Measurements from ENCODE around the gene EARS2.
A peak's percentile ranks its signal among the peaks of the same experiment; 100 is the strongest.
"Not testable (repeated sequence)": the region's sequence is repeated elsewhere in the genome, so short reads cannot be mapped to it uniquely, and the experiment has no call there.

The EARS2 gene

DNA sequence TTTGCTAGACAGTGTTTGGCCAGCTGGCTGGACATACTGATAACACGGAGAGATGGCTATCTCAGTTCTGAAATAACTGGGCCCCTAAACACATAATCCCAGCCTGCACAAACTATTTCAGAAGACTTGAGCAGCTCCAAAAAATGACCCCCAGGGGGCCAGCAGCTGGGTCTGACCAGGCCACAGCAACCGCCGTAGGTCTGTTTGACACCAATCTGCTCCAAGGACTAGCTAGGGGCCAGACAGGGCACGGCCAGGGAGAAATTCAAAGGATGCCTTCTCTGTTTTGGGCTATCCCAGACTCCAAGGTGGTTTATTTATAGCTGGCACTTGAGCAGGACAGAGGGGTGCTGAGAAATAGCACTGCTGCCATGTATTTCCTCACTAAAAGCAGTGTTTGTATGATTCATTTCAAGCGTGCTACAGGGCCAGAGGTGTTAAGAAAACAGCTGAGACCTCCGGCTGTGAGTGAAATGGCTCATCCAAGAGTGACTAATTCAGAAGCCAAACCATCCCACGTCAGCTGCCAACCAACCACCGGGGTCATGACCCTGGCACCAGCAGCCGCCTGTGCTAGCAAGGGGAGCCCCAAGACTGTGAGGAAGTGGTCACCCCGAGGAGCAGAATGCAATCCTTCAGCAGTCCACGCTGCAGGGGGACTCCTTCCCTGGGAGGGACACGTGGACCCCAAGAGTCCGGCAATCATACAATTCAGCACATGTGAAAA, 52.5 kb downstream of the EARS2 start:
- ATAC-seq: peak; percentile 94 to 97

DNA sequence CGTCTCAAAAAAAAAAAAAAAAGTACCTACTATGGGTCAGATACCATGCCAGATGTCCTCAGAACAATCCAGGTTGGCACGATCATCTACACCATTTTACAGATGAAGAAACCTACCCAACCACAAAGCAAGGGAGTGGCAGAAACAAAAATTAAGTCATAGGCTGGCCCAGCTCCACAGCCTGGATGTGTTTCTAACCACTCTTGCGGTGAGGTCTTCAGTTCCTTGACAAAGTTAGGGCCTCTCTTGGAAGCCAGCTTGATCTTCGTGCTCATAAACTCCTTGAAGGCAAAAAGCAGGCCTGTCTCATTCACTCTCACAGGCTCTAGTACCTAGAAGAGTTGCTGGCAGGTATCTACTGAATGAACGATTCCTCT, 53.1 kb downstream of the EARS2 start:
- ATAC-seq: no peak

DNA sequence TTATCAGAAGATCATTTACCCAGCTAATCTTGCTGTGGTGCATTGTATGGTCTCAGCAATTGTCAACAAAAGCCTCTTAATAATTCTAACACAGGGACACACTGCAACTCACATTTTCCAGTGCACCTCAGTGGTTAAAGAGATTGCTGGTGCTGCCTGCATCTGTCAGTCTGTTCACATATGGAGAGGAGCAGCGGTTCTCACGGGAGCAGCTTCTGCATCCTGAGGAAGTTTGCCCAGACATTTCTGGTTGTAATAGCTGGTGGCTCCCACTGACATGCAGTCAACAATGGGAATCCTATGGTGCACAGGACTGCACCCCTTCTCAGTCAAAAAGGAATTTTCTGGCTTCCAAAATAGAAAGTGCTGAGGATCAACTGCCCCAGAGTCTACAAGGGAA, 54.7 kb downstream of the EARS2 start:
- ATAC-seq: no peak

DNA sequence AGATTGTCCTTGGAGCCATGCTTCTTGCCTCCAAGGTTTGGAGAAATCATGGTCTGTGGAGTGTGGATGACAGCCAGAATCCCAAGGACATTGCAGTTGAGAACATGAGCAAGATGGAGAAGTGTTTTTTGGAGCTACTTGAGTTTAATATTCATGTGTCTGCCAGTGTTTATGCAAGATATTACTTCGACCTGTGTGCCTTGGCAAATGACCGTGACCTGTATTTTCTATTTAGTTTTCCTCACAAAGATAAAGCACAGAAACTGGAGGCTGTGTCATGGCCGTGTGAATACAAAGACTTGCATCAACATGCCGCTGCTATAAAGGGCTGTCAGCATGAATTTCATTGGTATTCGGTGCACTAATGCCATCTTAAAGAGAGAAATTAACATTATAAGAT, 55.9 kb downstream of the EARS2 start:
- ATAC-seq: no peak

DNA sequence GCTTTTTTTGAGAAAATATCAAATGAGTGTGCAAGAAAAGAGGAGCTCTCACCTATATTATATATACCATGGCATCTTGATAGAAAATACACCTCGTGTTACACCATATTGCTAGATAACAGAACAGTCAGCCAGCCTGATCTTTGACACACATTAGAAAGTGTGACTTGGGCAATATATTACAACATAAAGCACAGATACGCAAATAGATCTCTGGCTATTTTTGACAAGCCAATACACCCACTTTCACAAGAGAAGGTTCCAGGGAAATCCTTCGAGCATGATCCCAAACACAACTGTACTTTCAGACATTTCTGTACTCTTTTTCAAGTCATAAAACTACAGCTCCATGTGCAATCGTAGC, 56.3 kb downstream of the EARS2 start:
- no peak for ATAC-seq

DNA sequence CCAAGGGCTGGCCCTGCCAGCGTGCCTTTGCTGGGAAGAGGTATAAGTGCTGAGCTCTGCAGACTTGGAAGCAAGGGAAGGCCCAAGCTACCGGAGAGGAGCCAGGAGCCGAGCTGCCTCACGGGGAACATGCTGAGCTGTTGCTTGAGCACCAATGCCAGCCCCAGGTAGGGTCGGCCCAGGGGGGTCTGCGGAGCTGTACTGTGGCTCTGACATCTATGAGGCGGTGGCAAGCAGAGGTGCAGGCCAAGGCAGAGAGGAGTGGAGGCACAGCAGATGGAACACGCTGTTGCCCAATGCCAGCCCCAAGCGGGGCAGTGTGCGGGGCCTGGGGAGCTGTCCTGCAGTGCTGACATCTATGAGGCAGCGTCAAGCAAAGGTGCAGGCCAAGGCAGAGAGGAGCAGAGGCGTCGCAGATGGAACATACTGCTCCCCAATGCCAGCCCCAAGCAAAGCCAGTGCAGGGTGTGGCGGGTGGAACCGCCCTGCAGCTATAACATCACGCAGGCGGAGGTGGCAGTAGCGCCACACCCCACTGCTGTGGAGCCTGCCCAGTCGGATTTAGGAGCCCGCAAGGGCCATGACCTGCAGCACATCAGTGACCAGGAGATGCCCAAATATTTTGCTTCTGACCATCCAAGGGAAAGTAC, 56.8 kb downstream of the EARS2 start:
- ATAC-seq: no peak

DNA sequence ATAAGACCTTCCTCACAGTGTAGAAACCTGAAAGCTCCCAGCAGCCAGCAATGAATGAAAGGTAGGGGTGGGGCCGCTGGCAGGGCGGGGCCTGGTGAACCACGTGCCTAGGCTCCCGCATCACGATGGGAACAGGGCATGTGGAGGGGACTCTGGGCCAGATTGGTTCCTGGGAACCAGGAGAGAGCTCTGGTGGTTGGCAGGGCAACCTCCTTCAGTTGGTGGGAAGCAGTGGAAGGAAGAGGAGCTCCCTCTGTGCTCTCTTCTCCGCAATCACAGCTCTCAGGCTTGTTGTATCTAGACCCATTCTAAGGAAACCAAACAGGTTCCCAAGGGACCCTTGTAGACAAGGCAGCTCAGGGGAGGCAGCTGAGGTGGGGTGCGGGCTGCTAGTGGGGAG, 57.3 kb downstream of the EARS2 start:
- no peak for ATAC-seq

DNA sequence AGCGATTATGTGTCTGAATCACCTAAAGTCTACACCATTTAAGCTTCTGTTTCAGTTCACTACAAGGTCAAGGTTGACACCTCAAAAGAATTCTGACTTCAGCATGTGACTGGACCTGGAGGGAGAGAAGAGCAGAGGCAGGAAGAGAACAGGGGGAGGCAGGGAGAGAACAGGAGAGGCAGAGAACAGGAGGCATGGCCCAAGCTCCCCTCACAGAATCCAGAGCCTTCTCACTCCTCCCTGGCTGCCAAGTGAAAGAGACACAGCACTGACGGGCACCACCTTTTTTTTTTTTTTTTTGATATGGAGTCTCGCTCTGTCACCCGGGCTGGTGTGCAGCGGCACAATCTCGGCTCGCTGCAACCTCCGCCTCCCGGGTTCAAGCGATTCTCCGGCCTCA, 58.3 kb downstream of the EARS2 start:
- ATAC-seq: no peak

DNA sequence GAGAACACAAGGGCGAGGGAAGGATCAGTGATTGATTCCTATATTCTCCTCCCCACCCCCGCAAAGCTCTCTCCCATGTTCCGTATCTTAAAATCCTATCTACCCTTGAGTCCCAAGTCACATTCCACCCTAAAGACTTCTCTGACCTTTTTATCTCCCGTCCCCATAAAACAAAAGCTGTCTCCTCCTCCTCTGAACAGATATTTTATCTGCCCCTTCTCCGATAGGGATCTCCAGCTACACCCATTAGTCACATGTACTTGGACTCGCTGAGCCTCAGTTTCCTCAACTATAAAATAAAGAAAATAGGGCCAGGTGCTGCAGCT, 59.6 kb downstream of the EARS2 start:
- no peak for ATAC-seq

DNA sequence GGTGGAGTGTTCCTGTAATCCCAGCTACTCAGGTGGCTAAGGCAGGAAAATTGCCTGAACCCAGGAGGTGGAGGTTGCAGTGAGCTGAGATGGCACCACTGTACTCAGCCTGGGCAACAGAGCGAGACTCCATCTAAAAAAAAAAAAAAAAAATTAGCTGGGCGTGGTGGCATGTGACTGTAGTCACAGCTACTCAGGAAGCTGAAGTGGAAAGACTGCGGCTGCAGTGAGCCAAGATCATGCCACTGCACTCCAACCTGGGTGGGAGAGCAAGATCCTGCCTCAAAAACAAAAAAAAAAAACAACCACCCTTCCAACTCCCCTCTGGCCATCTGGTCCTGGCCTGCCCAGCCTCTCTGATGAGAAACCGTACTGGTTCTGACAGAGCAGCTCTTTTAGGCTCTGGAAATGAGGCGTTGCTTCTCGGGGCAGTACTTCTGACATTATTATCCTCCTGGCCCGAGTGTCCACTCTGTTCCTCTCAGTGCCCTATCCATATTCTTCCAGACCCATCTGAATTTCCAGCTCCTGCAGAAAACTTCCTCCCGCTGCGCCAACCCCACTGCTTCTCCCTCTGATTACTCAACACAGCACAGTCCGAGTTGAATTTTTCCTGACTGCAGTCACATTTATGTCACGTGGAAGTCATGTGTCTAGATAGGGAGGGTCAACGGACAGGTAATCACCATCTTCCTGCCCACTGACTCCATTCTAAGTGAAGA, 60.2 kb downstream of the EARS2 start:
- no peak for ATAC-seq

DNA sequence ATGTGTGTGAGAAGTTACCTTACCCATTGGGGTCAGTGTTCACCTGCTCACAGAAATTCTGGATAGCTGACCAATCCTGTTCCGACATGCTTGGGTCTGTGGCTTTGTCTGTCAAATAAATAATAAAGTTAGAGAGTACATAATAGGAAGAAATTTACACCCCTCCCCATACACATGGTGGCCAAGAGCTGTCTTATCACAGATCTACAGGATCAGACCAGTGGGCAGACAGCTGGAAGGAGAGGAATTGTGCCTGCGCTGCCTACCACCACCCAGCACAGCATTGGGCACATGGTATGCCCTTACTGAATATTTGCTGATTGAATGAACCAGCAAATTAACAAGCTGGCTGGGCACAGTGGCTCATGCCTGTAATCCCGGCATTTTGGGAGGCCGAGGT, 61.5 kb downstream of the EARS2 start:
- no peak for ATAC-seq

DNA sequence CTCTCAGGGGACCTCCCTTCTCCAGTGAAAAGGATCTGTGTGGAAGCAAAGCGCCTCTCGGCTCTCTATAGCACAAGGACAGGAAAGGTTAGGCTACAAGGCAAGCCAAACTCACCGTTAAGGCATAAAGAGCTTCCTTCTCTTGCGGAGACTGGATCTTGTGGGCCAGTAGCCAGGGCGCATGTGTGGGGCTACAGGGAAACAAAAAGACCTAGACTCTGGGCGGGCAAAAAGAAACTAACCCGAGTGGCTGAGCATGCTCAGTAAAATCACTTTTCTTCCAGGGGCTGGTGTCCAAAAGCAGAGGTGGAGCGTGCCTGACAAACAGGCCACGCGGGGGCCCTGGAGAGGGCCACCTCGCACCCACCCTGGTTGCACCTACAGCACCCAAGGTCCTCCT, 63.0 kb downstream of the EARS2 start:
- ATAC-seq: no peak

DNA sequence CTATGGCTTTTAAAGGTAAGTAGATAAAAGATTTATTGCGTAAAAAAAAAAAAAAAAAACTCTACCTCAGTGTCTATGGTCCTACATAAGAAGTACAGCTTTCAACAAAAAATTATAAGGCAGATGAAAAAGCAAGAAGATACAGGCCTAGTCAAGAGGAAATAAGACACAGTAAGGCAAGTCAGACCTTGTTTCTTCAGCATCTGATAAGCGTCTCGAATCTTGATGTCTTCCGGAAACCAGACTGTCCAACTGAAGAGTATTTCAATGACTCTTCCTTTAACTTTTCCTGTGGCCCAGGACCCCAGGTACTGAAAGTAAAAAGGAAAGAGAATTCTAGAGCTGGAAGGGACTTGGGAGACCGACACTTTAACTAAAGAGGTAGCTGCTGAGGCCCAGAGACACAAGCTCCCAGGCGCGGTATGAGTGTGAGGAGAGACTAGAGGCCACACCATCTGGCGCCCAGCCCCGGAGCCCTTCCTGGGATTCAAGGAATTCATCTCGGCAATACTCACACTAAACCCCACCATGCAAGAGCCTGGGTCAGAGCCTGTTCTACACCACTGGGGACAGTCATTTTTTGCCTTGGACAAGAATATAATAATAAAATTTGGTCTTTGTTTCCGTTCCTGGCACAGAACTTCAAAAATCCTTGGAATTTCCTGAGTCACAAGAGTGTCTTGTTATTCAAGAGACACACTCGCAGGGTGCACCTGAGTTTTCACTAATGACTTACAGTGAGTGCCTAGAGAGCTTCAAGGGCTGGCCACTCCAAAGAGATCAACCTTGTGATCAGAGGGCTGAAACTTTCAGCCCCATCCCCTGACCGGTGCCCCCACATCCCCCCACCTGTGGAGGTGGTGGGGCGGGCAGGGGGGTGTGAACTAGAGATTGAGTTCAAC, 65.4 kb downstream of the EARS2 start:
- no peak for ATAC-seq

DNA sequence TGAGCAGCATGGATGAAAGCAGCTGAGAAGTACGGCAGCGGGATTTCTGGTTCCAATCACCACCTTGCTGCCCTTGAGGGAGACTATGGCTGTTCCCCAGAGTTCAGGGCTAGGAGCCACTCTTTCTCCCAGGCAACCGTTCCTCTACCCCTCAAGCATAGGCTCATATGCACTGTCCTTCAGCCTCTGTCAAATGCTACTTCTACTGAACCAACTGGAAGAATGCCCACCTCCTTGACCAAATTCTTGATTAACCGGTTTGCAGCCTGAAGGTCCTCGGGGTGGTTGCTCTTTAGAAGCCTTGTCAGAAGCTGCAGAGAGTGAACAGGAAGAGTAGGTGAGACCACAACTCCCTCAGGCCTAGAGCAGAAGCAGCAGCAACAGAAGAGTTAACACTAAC, 70.7 kb downstream of the EARS2 start:
- ATAC-seq: no peak

DNA sequence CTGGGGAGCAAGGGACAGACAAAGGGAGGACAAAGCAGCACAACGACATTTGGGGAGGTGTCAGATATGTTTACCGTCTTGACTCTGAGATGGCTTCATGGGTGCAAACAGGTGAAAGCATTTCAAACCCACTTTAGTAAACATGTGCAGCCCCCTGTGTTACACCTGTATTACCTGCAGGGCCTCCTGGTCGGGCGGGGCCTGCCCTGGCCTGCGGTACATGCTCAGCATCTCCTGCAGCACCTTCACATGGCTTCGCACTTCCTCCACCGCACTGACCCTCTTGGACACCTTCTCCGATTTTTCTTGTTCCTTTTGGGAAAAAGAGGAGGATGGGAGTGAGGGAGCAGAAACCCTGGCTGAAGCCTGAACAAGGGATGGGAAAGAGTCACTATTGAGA, 71.3 kb downstream of the EARS2 start:
- ATAC-seq: no peak

DNA sequence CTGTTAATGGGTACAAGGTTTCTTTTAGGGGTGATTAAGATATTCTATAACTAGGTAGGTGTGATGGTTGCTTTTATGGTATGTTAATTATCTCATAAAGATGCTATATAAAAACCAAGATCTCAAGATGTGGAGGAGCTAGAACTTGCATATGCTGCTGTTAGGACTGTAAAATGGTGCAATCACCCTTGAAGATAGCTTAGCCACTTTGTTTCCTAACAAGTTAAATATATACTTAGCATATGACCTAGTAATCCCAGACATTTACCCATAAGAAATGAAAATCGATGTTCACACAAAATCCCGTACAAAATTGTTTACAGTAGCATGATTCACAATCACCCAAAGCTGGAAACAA, 71.9 kb downstream of the EARS2 start:
- no peak for ATAC-seq

DNA sequence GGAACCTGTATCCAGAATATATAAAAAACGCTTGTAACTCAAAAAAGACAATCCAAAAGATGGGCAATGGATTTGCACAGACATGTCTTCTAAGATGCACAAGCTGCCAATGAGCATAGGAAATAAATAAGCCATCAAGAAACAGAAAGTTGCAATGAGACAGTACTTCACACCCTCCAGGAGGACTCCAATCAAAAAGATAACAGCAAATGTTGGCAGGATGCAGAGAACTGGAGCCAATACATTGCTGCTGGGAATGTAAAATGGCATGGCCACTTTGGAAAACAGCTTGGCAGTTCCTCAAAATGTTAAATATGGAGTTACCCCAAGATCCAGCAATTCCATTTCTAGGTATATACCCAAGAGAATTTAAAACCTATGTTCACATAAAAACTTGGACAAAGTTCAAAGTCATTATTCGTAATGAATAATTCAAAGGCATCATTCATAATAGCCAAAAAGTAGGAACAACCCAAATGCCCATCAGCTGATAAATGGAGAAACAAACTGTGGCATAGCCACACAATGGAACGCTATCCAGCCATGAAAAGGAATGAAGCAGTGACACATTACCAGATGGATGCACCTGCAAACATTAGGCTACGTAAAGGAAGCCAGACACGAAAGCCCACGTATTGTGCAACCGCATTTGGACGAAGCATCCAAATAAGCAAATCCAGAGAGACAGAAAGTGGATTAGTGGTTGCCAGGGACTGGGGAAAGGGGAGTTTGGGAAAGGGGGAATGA, 72.5 kb downstream of the EARS2 start:
- ATAC-seq: no peak

DNA sequence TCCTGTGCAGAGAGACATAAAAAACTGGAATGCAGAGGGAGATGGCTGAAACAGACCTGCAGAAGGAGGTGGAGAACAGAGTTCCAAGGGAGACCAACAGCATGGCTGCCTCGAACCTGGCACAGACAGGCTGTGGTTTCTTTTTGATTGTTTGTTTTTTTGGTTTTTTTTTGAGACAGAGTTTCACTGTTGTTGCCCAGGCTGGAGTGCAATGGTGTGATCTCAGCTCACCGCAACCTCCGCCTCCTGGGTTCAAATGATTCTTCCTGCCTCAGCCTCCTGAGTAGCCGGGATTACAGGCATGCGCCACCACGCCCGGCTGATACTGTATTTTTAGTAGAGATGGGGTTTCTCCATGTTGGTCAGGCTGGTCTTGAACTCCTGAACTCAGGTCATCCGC, 73.7 kb downstream of the EARS2 start:
- ATAC-seq: not testable (repeated sequence)

DNA sequence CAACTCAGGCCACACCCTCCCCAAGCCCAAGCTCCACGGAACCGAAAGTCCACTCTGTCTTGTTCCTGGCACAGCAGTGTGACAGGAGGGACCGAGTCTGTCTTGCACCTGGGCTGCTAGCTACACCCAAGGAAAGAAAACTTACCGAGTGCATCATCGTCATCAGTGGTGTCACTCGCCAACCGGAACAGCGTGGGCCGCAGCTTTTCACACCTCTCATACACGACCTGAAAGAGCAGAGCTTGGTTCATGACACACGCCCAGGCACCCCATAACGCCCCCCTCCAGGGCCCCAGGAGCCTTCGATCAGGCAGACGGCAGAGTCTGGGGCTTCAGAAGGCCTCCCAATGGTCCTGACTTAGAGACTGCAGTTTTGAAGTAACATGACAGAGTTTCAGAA, 74.4 kb downstream of the EARS2 start:
- no peak for ATAC-seq

DNA sequence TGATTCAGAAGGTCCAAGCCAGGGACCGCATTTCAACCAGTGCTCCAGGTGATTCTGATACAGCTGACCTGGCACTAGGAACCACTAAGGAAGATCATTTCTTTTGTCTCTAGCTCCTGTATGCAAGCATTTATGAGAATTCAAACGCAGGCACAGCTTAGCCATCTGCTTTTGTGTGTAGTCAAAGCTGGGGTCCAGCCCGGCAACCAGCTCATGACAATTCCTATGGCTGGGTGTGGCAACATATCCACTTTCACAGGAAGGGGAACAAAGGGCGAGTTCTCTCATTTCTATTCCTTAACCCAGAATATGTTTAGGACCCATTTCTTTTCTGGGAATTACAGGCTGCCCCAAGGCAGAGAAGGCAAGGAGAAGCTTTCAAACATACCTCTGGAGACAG, 76.9 kb downstream of the EARS2 start:
- ATAC-seq: no peak

DNA sequence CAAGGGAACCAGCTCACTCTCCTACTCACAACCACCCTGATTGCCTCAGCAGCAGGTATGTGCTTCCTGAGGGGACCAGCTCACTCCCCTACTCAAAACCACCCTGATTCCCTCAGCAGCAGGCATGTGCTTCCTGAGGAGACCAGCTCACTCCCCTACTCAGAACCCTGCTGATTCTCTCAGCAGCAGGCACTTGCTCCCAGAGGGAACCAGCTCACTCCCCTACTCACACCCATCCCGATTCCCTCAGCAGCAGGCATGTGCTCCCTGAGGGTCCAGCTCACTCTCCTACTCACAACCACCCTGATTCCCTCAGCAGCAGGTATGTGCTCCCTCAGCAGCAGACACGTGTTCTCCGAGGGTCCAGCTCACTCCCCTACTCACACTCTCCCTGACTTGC, 78.0 kb downstream of the EARS2 start:
- ATAC-seq: no peak

DNA sequence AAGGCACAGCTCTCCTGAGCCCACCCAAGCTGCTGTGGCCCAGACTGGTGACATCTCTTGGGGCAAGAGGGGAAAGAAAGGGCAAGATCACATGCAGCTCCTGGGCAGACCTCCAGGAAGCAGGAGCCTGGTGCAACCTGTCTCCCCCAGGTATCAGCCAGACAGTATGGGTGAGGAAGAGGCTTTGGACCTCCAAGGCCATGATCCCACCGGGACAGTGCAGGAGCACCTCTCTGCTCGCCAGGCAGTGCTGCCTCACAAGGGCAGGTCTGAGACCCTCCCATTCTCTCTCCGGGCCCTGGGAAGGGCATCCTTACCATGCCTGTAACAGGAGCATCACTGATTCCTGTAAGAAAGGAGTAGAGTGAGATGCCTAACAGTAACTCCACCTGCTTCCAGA, 78.6 kb downstream of the EARS2 start:
- no peak for ATAC-seq

DNA sequence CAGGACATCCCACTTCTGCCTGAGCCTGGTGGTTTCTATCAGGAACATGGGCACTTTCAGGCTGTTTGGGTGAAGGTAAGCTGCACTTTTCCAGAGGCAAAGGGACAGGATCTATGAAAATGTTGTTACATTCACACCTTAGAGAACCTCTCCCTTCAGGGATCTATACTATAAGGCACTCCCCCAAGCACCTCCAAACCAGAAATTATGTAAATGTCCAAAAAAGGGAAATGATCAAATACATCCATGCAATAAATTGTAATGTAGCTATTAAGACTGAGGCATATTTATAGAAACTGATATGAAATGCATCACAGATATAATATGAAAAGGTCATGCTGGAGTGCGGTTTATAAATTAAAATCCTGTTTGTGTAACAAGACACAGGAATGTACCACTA, 80.9 kb downstream of the EARS2 start:
- no peak for ATAC-seq

Data from activated CD4-positive, CD25-positive, alpha-beta regulatory T cell treated with anti-CD3 and anti-CD28 coated beads, Interleukin-2, amount 50 U/mL, for 24 hours (primary cell).